HT1080 (cell line): ENCODE measurements around the gene VSIG10L. TPM values are rescaled to one million over a fixed set of nuclear protein-coding genes. Genes with fewer than 3 reads are reported as not detected.

ENCODE experiments used
- DNase-seq: peaks from one replicate; pipeline ENCODE4 v3.0.0-alpha.2; 2015; ENCODE audit warnings: low read depth
- polyA plus RNA-seq, 2 experiments: library from polyadenylated mRNA; depleted of rRNA; stranded (reverse); fragments of >200 nt; gene quantifications; 2 replicates each; pipeline ENCODE4 v1.2.3, GENCODE V29; 2015
- total RNA-seq: library from RNA; depleted of rRNA; stranded (reverse); fragments of >200 nt; shearing (Covaris generic); gene quantifications from 2 replicates; pipeline ENCODE4 v1.2.3, GENCODE V29; 2014; rRNA removed

Gene VSIG10L
- 0.37 and 1.3 TPM in 2 replicates for total RNA-seq
- polyA plus RNA-seq (2015; cell fraction: cytosol; rRNA removed) = 0.98 and 1.0 TPM in 2 replicates
- 0.49 and 1.8 TPM in 2 replicates for polyA plus RNA-seq (2015; cell fraction: nucleus; rRNA removed)

- no peak for DNase-seq
Measured at GRCh38 chr19:51341976-51342580, at the start of gene VSIG10L. Gene VSIG10L (minus strand): TSS chr19:51342139. CDS start chr19:51342124, 15 bp downstream.

- no peak for DNase-seq
Measured at GRCh38 chr19:51391073-51391611, 49.2 kb upstream of the VSIG10L start.

GRCh38 chr19:51389143-51389542, 47.2 kb upstream of the VSIG10L start:
- no peak for DNase-seq

GRCh38 chr19:51387924-51388389, 46.0 kb upstream of the VSIG10L start, which contains the start of gene LIM2:
Gene LIM2 (minus strand): TSS chr19:51387974. CDS start chr19:51387443, 531 bp downstream.
- DNase-seq = no peak

GRCh38 chr19:51386882-51387520, 45.1 kb upstream of the VSIG10L start:
- no peak for DNase-seq

GRCh38 chr19:51382004-51382403, 40.1 kb upstream of the VSIG10L start:
- DNase-seq = no peak

- no peak for DNase-seq
Measured at GRCh38 chr19:51380379-51380778, 38.4 kb upstream of the VSIG10L start.

GRCh38 chr19:51377422-51377821, 35.5 kb upstream of the VSIG10L start:
- no peak for DNase-seq

- DNase-seq = no peak
Measured at GRCh38 chr19:51375504-51376221, 33.7 kb upstream of the VSIG10L start.

- DNase-seq = no peak
Measured at GRCh38 chr19:51372649-51373504, 30.9 kb upstream of the VSIG10L start, which contains the start of gene NKG7. Gene NKG7 (minus strand): TSS chr19:51372654. CDS start chr19:51372535, 119 bp downstream.

- DNase-seq = no peak
Measured at GRCh38 chr19:51372021-51372648, 30.2 kb upstream of the VSIG10L start.

GRCh38 chr19:51371186-51371690, 29.3 kb upstream of the VSIG10L start:
- no peak for DNase-seq

- DNase-seq = no peak
Measured at GRCh38 chr19:51370230-51370629, 28.3 kb upstream of the VSIG10L start.

- DNase-seq = no peak
Measured at GRCh38 chr19:51368366-51369282, 26.7 kb upstream of the VSIG10L start, which contains the start of gene CLDND2. Gene CLDND2 (minus strand): TSS chr19:51369003. CDS start chr19:51368577, 426 bp downstream.

GRCh38 chr19:51367565-51368365, 25.8 kb upstream of the VSIG10L start:
- DNase-seq = peak; percentile 98

GRCh38 chr19:51367255-51367564, 25.3 kb upstream of the VSIG10L start:
- no peak for DNase-seq

- peak; percentile 94 for DNase-seq
Measured at GRCh38 chr19:51366389-51367254, 24.7 kb upstream of the VSIG10L start.
